Activated CD4-positive, alpha-beta T cell treated with anti-CD3 and anti-CD28 coated beads, Interleukin-2, amount 10 ng/mL, durations not matched to agents 24 days and 14 days (primary cell): ENCODE measurements around the gene CYP21A2. TPM values are rescaled to one million over a fixed set of nuclear protein-coding genes. Genes with fewer than 3 reads are reported as not detected.
"Not testable (repeated sequence)": the region's sequence is repeated elsewhere in the genome, so short reads cannot be mapped to it uniquely, and the experiment has no call there.

Experiments used
- DNase-seq: peaks from one replicate; pipeline ENCODE4 v3.0.0; 2022
- H3K27ac Mint-ChIP-seq: one replicate; pipeline ENCODE4 v1.8.0; 2022; ENCODE audit warnings: mild to moderate bottlenecking, mixed read lengths
- H3K27me3 Mint-ChIP-seq: one replicate; pipeline ENCODE4 v1.8.0; 2022; ENCODE audit warnings: mixed read lengths
- H3K36me3 Mint-ChIP-seq: one replicate; pipeline ENCODE4 v1.8.0; 2022; ENCODE audit warnings: low read depth, mild to moderate bottlenecking, mixed read lengths
- H3K4me1 Mint-ChIP-seq: one replicate; pipeline ENCODE4 v1.8.0; 2021; ENCODE audit warnings: mixed read lengths
- H3K4me3 Mint-ChIP-seq: one replicate; pipeline ENCODE4 v1.8.0; 2022; ENCODE audit warnings: mild to moderate bottlenecking, moderate library complexity, mixed read lengths
- H3K9me3 Mint-ChIP-seq: one replicate; pipeline ENCODE4 v1.8.0; 2021; ENCODE audit warnings: mixed read lengths
- intact Hi-C: fragments of 100-400 bp; cut with micrococcal nuclease; formaldehyde crosslinking; loops from one replicate; pipeline ENCODE4 v1.15.1; 2023
- total RNA-seq: library from RNA; stranded (reverse); gene quantifications from 2 replicates; pipeline ENCODE4 v1.2.3, GENCODE V29; 2022

The CYP21A2 gene
- total RNA-seq, 1 donor from 2014 or later = 0.35 TPM

GRCh38 chr6:32041385-32041784 lies 3.2 kb downstream of the CYP21A2 start:
- not testable (repeated sequence) for H3K27ac Mint-ChIP-seq, H3K9me3 Mint-ChIP-seq, H3K4me1 Mint-ChIP-seq, H3K36me3 Mint-ChIP-seq, H3K4me3 Mint-ChIP-seq, DNase-seq, H3K27me3 Mint-ChIP-seq
- intact Hi-C loops = loop anchor here (10.0 kb wide), 1 partner anchor 113 kb away; the partner anchor contains the start of genes PPT2 and PRRT1

GRCh38 chr6:32042276-32042675 lies 4.1 kb downstream of the CYP21A2 start:
- intact Hi-C loops = loop anchor here (10.0 kb wide), 1 partner anchor 113 kb away; the partner anchor contains the start of genes PPT2 and PRRT1
- not testable (repeated sequence) for H3K36me3 Mint-ChIP-seq, H3K27me3 Mint-ChIP-seq

DNA sequence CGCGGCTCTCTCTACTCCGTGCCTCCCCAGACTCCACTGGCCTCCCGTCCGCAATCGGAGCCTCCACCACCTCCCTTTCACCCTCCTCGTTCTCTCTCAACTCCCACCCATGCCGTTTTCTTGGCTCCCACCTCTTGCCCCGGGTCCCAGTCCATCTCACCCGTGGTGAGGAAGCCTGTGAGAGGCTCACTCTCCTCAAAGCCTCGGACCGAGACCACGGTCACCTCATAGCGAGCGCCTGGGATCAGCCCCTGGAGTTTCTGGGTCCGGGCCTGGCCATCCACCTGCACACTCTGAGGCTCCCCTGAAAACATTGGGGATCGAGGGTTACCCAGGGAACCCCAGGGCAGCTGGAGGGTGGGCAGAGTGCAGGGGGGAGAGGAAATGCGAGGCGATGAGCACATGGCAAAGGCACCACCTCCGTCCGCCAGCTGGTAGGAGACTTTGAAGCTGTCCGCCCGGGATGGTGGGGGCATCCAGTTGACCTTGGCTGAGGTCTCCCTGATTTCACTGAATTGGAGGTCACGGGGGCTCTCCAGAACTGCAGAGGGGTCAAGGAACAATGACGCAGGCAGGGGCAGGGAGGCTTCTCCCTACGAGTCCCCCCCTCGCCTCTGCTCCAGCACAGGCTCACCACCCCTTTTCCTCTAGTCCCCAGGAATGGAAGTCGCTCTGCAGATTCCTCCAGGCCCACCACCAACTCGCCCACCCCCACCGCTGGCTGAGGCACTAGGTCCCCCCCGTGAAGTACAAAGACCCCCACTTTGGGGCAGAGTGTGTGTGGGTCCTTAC lies 5.6 kb downstream of the CYP21A2 start:
- H3K4me1 Mint-ChIP-seq, H3K4me3 Mint-ChIP-seq, H3K9me3 Mint-ChIP-seq, H3K36me3 Mint-ChIP-seq, H3K27ac Mint-ChIP-seq, H3K27me3 Mint-ChIP-seq, DNase-seq: not testable (repeated sequence)
- intact Hi-C loops = loop anchor here (10.0 kb wide), 1 partner anchor 111 kb away; the partner anchor contains the start of genes PPT2 and PRRT1

More at GRCh38 chr6:32042276-32042675, 4.1 kb downstream of the CYP21A2 start:
- not testable (repeated sequence) for H3K27ac Mint-ChIP-seq, H3K4me3 Mint-ChIP-seq, H3K4me1 Mint-ChIP-seq, H3K9me3 Mint-ChIP-seq, DNase-seq

DNA sequence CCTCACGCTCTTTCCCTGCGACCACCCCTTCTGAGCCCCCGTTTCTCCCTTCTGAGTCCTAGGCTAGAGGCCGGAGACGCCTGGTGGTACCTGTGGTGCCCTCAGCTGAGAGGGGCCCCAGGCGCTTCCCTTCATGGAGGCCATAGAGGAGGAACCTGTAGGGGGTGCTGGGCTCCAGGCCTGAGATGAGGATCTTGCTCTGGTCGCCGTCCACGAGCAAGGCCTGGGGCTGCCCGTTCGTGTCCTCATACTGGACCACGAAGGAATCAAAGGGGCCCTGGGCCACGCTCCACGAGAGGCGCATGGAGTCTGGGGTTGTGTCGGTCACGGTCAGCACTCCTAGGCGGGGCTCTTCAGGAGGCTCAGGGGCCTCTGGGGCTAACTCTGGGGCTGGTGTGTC lies 6.7 kb downstream of the CYP21A2 start:
- not testable (repeated sequence) for H3K4me1 Mint-ChIP-seq, H3K36me3 Mint-ChIP-seq, H3K27me3 Mint-ChIP-seq, H3K4me3 Mint-ChIP-seq, H3K9me3 Mint-ChIP-seq, DNase-seq, H3K27ac Mint-ChIP-seq
- intact Hi-C loops = loop anchor here (10.0 kb wide), 1 partner anchor 110 kb away; the partner anchor contains the start of genes PPT2 and PRRT1

GRCh38 chr6:32045811-32046449 lies 7.7 kb downstream of the CYP21A2 start:
- Mint-ChIP-seq H3K4me1 (no peaks in the 10 kb centered on the region), H3K36me3 (no peaks in the 10 kb centered on the region), H3K9me3 (no peaks in the 10 kb centered on the region), H3K27ac (no peak overlapping the region), H3K4me3 (no peak overlapping the region), H3K27me3 (peaks cover 2% of the 10 kb centered on the region)
- intact Hi-C loops = loop anchor here (10.0 kb wide), 1 partner anchor 109 kb away; the partner anchor contains the start of genes PPT2 and PRRT1
- no peak for DNase-seq

GRCh38 chr6:32046450-32047083 lies 8.4 kb downstream of the CYP21A2 start:
- intact Hi-C loops = loop anchor here (10.0 kb wide), 1 partner anchor 108 kb away; the partner anchor contains the start of genes PPT2 and PRRT1
- Mint-ChIP-seq H3K36me3 (no peaks in the 10 kb centered on the region), H3K4me1 (no peaks in the 10 kb centered on the region), H3K9me3 (no peaks in the 10 kb centered on the region), H3K27ac (no peak overlapping the region), H3K27me3 (peaks cover 2% of the 10 kb centered on the region), H3K4me3 (no peak overlapping the region)
- DNase-seq = no peak

- Mint-ChIP-seq H3K9me3 (no peaks in the 10 kb centered on the region), H3K4me3 (no peak overlapping the region), H3K36me3 (no peaks in the 10 kb centered on the region), H3K4me1 (no peaks in the 10 kb centered on the region), H3K27me3 (peaks cover 2% of the 10 kb centered on the region), H3K27ac (no peak overlapping the region)
- intact Hi-C loops = loop anchor here (10.0 kb wide), 1 partner anchor 108 kb away; the partner anchor contains the start of genes PPT2 and PRRT1
- DNase-seq = no peak
Measured at GRCh38 chr6:32047084-32047478, 8.9 kb downstream of the CYP21A2 start.

DNA sequence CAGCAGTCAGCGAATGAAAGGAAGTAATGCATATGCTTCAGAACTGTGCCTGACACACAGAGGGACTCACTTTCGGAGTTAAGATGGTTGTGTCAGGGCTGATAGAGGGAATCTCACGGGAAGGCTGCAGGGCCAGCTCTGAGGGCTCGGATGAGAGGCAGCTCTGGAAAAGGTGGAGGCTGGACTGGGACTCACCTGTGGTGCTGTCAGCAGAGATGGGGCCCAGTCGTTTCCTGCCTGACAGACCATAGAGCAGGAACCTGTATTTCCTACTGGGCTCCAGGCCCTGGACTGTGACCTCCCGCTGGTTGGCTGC lies 9.3 kb downstream of the CYP21A2 start:
- Mint-ChIP-seq H3K36me3 (no peaks in the 10 kb centered on the region), H3K27me3 (peaks cover 2% of the 10 kb centered on the region), H3K9me3 (no peaks in the 10 kb centered on the region), H3K4me1 (no peaks in the 10 kb centered on the region), H3K27ac (no peak overlapping the region), H3K4me3 (no peak overlapping the region)
- intact Hi-C loops = loop anchor here (10.0 kb wide), 1 partner anchor 107 kb away; the partner anchor contains the start of genes PPT2 and PRRT1
- no peak for DNase-seq

DNA sequence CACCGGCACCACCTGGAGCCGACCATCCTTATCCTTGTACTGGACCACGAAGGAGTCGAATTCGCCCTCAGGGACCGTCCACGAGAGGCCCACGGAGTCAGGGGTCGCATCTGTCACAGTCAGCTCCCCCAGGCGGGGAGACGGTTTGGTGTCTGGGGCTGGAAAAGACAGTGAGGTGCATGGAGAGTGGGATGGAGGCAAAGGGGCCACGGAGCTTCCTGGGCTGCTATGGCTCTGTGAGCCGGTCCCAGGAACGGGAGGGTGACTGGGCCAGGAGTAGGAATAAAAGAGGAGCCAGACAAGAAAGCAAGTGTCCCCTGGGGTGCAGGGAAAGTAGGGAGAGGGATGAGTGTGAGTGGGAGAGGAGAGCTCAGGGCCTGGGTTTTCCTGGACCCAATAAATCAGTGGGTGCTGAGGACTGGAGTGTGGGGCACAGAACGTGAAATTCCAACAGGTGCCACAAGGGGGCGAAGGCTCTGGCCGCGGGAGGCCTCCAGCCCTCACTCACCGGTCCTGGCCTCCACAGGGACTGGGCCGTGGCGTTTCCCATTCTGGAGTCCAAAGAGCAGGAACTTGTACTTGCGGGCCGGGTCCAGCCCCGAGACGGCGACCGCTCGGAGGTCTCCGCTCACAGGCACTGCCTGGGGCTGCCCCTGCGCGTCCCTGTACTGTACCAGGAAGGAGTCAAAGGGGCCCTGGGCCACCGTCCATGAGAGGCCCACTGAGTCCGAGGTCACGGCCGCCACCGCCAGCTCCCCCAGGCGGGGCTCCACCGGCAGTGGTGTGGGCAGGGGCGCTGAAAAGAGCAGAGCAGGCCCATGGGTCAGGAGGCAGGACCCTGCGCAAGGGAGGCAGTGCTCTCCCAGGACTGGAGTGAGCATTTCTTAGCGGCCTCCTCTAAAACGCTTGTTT lies 9.9 kb downstream of the CYP21A2 start:
- no peaks in the 10 kb centered on the region for H3K36me3 Mint-ChIP-seq
- no peaks in the 10 kb centered on the region for H3K9me3 Mint-ChIP-seq
- H3K27me3 Mint-ChIP-seq = peaks cover 2% of the 10 kb centered on the region
- H3K27ac Mint-ChIP-seq = no peak overlapping the region
- intact Hi-C loops = loop anchor here (10.0 kb wide), 1 partner anchor 107 kb away; the partner anchor contains the start of genes PPT2 and PRRT1
- H3K4me3 Mint-ChIP-seq = no peak overlapping the region
- no peaks in the 10 kb centered on the region for H3K4me1 Mint-ChIP-seq
- DNase-seq = peak; percentile 91

DNA sequence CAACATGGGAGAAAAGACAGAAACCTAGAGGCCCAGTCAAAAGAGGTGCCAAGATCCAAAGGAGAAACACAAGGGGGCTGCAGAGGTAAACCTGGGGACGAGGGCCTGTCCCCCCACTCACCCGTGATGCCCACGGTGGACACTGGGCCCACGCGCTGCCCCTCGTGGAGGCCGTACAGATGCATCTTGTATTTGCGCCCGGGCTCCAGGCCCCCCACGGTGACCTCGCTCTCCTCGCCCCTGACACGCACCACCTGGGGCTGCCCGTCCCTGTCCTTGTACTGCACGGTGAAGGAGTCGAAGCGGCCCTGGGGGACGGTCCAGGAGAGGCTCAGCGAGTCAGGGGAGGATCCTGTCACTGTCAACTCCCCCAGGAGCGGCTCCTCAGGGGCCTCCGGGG lies 10.9 kb downstream of the CYP21A2 start:
- not testable (repeated sequence) for H3K9me3 Mint-ChIP-seq, H3K36me3 Mint-ChIP-seq, H3K27me3 Mint-ChIP-seq, H3K4me1 Mint-ChIP-seq, DNase-seq, H3K27ac Mint-ChIP-seq, H3K4me3 Mint-ChIP-seq
- intact Hi-C loops = loop anchor here (10.0 kb wide), 1 partner anchor 106 kb away; the partner anchor contains the start of genes PPT2 and PRRT1

DNA sequence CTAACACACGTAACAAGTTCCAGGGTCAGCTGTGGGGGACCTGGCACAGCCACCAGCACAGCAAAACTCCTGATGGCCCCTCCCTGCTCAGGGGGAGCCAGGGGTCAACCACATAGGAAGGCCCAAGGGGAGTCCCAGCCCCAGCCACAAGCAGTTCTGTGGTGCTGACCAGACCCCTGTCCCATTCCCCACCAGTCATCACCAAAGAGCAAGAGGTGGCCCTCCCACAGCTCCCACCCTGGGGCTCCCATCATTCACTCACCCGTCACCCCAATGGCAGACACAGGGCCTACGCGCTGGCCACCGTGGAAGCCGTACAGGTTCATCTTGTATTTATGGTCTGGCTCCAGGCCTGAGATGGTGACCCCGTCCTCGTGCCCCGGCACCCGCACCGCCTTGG lies 11.5 kb downstream of the CYP21A2 start:
- H3K36me3 Mint-ChIP-seq = not testable (repeated sequence)
- intact Hi-C loops = loop anchor here (10.0 kb wide), 1 partner anchor 105 kb away; the partner anchor contains the start of genes PPT2 and PRRT1

GRCh38 chr6:32050562-32050961 lies 12.3 kb downstream of the CYP21A2 start:
- Mint-ChIP-seq H3K4me3 (no peak overlapping the region), H3K4me1 (no peaks in the 10 kb centered on the region), H3K27ac (no peak overlapping the region), H3K36me3 (no peaks in the 10 kb centered on the region), H3K27me3 (peaks cover 2% of the 10 kb centered on the region), H3K9me3 (no peaks in the 10 kb centered on the region)
- intact Hi-C loops = no loop called here
- DNase-seq = no peak

More for the DNA sequence above, 11.5 kb downstream of the CYP21A2 start:
- not testable (repeated sequence) for DNase-seq, H3K4me1 Mint-ChIP-seq, H3K27ac Mint-ChIP-seq, H3K27me3 Mint-ChIP-seq, H3K9me3 Mint-ChIP-seq, H3K4me3 Mint-ChIP-seq

- H3K9me3 Mint-ChIP-seq, H3K27me3 Mint-ChIP-seq, H3K4me1 Mint-ChIP-seq, H3K4me3 Mint-ChIP-seq, DNase-seq, intact Hi-C loops, H3K27ac Mint-ChIP-seq, H3K36me3 Mint-ChIP-seq: not testable (repeated sequence)
Measured at GRCh38 chr6:32052626-32053025, 14.4 kb downstream of the CYP21A2 start.
